B cell (primary cell): Measurements from ENCODE around the gene UBR2. TPM values are rescaled to one million over a fixed set of nuclear protein-coding genes. Genes with fewer than 3 reads are reported as not detected.

Experiments
- ATAC-seq: fragments of 200-7000 bp; cut with Tn5 transposase; one replicate; pipeline ENCODE4 v1.10.0; 2021; ENCODE audit warnings: low read depth, mild to moderate bottlenecking, moderate number of reproducible peaks, moderate library complexity
- CTCF ChIA-PET: fragments of 350-600 bp; sonication (Branson Sonifier 250); formaldehyde crosslinking; loops from one replicate; lab custom pipeline; 2021; ENCODE audit warnings: antibody characterized with exemption, inconsistent platforms; lab: Charles Lee
- POLR2A ChIA-PET: fragments of 350-600 bp; sonication (Branson Sonifier 250); formaldehyde crosslinking; loops from one replicate; lab custom pipeline; 2021; ENCODE audit warnings: antibody characterized with exemption; lab: Charles Lee
- DNase-seq: peaks from one replicate; pipeline ENCODE4 v3.0.0; 2013
- H2AFZ ChIP-seq: 2 replicates; pipeline ENCODE4 v1.6.1; 2012; ENCODE audit warnings: mild to moderate bottlenecking, low read depth, low read length; ENCODE audit not compliant: insufficient read depth, poor library complexity, severe bottlenecking
- H3K27ac ChIP-seq, 2 donors: 1 replicate in 1 of 2; 2 replicates in 1 of 2; pipeline ENCODE4 v1.5.1; 2012 to 2013; ENCODE audit warnings: low read length in 2 of 2, mild to moderate bottlenecking in 2 of 2, moderate library complexity in 1 of 2
- H3K27me3 ChIP-seq, 4 experiments: fragments of 200-600 bp in 1 of 4; sonication (generic) in 1 of 4; replicated peaks in 1 of 4; 1 replicate in 2 of 4; 2 replicates in 2 of 4; pipeline versions ENCODE4 v1.6.1 to v1.7.0; 2013 to 2016; ENCODE audit warnings: low read length in 3 of 4, mild to moderate bottlenecking in 2 of 4, mixed read lengths in 1 of 4, moderate library complexity in 1 of 4; ENCODE audit not compliant: insufficient read depth in 4 of 4, control insufficient read depth in 3 of 4; ENCODE audit errors: control extremely low read depth in 1 of 4
- H3K36me3 ChIP-seq, 2 experiments: replicated peaks in 1 of 2; 1 replicate in 1 of 2; 2 replicates in 1 of 2; pipeline versions ENCODE4 v1.6.1 to v1.7.1; 2013; ENCODE audit warnings: low read length in 1 of 2; ENCODE audit not compliant: insufficient read depth in 2 of 2, control insufficient read depth in 1 of 2; ENCODE audit errors: control extremely low read depth in 1 of 2, extremely low read depth in 1 of 2
- H3K4me1 ChIP-seq, 2 donors: fragments of 200-600 bp in 1 of 2; sonication (generic) in 1 of 2; 1 replicate in 1 of 2; 2 replicates in 1 of 2; pipeline versions ENCODE4 v1.5.1 to v1.6.1; 2013 to 2017; ENCODE audit warnings: low read length in 2 of 2; ENCODE audit not compliant: control insufficient read depth in 2 of 2, insufficient read depth in 2 of 2
- H3K4me2 ChIP-seq: replicated peaks from 2 replicates; pipeline ENCODE3; 2012; ENCODE audit warnings: mild to moderate bottlenecking, low read depth, low read length; ENCODE audit not compliant: poor library complexity, severe bottlenecking
- H3K4me3 ChIP-seq, 5 experiments: fragments of 200-600 bp in 1 of 5; sonication (generic) in 1 of 5; 1 replicate in 3 of 5; 2 replicates in 2 of 5; pipeline versions ENCODE4 v1.5.1 to v1.7.0; 2011 to 2016; ENCODE audit warnings: low read length in 4 of 5, mild to moderate bottlenecking in 4 of 5, low read depth in 2 of 5, control low read depth in 1 of 5, moderate library complexity in 1 of 5; ENCODE audit not compliant: insufficient read depth in 1 of 5; ENCODE audit errors: control extremely low read depth in 1 of 5, extremely low read depth in 1 of 5
- H3K79me2 ChIP-seq: fragments of 200-600 bp; sonication (generic); one replicate; pipeline ENCODE4 v1.6.0; 2016; ENCODE audit warnings: low read length; ENCODE audit not compliant: control insufficient read depth, insufficient read depth
- H3K9ac ChIP-seq: fragments of 200-600 bp; sonication (generic); 2 replicates; pipeline ENCODE4 v1.6.1; 2017; ENCODE audit warnings: mild to moderate bottlenecking, low read length, moderate library complexity
- H3K9me3 ChIP-seq, 3 donors: one replicate each; pipeline versions ENCODE4 v1.6.1 to v1.7.1; 2013; ENCODE audit warnings: low read length in 2 of 3; ENCODE audit not compliant: control insufficient read depth in 2 of 3, insufficient read depth in 1 of 3; ENCODE audit errors: control extremely low read depth in 1 of 3
- H4K20me1 ChIP-seq: 2 replicates; pipeline ENCODE4 v1.6.0; 2012; ENCODE audit warnings: mild to moderate bottlenecking, low read length; ENCODE audit not compliant: insufficient read depth, control insufficient read depth, poor library complexity, severe bottlenecking
- H3K27ac Mint-ChIP-seq: one replicate; pipeline ENCODE4 v1.8.0; 2021; ENCODE audit warnings: mixed read lengths
- H3K27me3 Mint-ChIP-seq: one replicate; pipeline ENCODE4 v1.8.0; 2021; ENCODE audit warnings: mixed read lengths
- H3K4me1 Mint-ChIP-seq: one replicate; pipeline ENCODE4 v1.8.0; 2021; ENCODE audit warnings: mixed read lengths
- H3K4me3 Mint-ChIP-seq: one replicate; pipeline ENCODE4 v1.8.0; 2021; ENCODE audit warnings: mixed read lengths
- H3K9me3 Mint-ChIP-seq: one replicate; pipeline ENCODE4 v1.8.0; 2022; ENCODE audit warnings: mixed read lengths; ENCODE audit not compliant: insufficient read depth
- CTCF ChIP-seq: fragments of 200-600 bp; IDR thresholded peaks from one replicate; pipeline ENCODE4 v1.8.0; 2022; ENCODE audit warnings: antibody characterized with exemption, mild to moderate bottlenecking
- EZH2 ChIP-seq: IDR thresholded peaks from 2 replicates; pipeline ENCODE4 v1.6.1; 2012; ENCODE audit warnings: borderline replicate concordance, low read depth, mild to moderate bottlenecking, moderate library complexity, low read length; ENCODE audit not compliant: insufficient read depth, poor library complexity, severe bottlenecking
- WGBS: methylation state at CpG from one replicate; pipeline ENCODE4 v1.1.5; 2013; ENCODE audit warnings: missing lambda C conversion rate; ENCODE audit not compliant: insufficient coverage; 5-methylcytosine and 5-hydroxymethylcytosine counted together
- intact Hi-C: fragments of 100-400 bp; cut with micrococcal nuclease; formaldehyde crosslinking; loops from one replicate; pipeline ENCODE4 v1.10.0; 2022
- polyA plus RNA-seq: library from polyadenylated mRNA; depleted of rRNA; stranded (reverse); fragments of >200 nt; gene quantifications from 2 replicates; pipeline ENCODE4 v1.2.3, GENCODE V29; 2012
- total RNA-seq, 2 donors: library from RNA; stranded (reverse); fragments of 120-200 nt in 1 of 2; gene quantifications; 1 replicate in 1 of 2; 2 replicates in 1 of 2; pipeline versions ENCODE4 v1.2.3 to v1.2.4, GENCODE V29; 2013 to 2022

The UBR2 gene
- total and polyA plus RNA-seq, 2 donors (not counting 1 experiment from before 2014, with no cell fraction given) = 9.7 to 56.2 TPM

GRCh38 chr6:42690151-42690702, 126.4 kb downstream of the UBR2 start:
- TF ChIP-seq CTCF = no peak
- no peak for TF ChIP-seq EZH2
- no peaks in the 10 kb centered on the region for H3K27me3 ChIP-seq
- ChIA-PET CTCF (interaction anchor here (1.2 to 1.4 kb wide), 2 partner anchors 29 to 37 kb away, joined by 3 read pairs; no protein-coding TSS in a partner anchor), POLR2A (no interaction called here)
- Mint-ChIP-seq H3K9me3 (no peaks in the 10 kb centered on the region), H3K4me3 (no peak overlapping the region), H3K4me1 (peaks cover 10% of the 10 kb centered on the region), H3K27me3 (no peaks in the 10 kb centered on the region), H3K27ac (peak overlapping the region; percentile 64)
- H2AFZ ChIP-seq = no peak overlapping the region
- WGBS = 98% methylated on average over 4 of the region's 5 CpGs
- no peak overlapping the region for H3K9ac ChIP-seq
- DNase-seq (no peak), ATAC-seq (no peak)
- H3K27ac ChIP-seq = no peak overlapping the region
- peaks cover 0 to 4% (median 0%) of the 10 kb centered on the region in 3 donors for H3K9me3 ChIP-seq
- peaks cover 6 to 8% of the 10 kb centered on the region in 2 donors for H3K4me1 ChIP-seq
- H4K20me1 ChIP-seq = no peaks in the 10 kb centered on the region
- peaks cover 12 to 70% of the 10 kb centered on the region in 2 experiments for H3K36me3 ChIP-seq
- H3K79me2 ChIP-seq = no peaks in the 10 kb centered on the region
- intact Hi-C loops = no loop called here
- H3K4me2 ChIP-seq = no peak overlapping the region
- H3K4me3 ChIP-seq = no peak overlapping the region

- peak overlapping the region in 1 of 2 donors; percentile 13 for H3K27ac ChIP-seq
- Mint-ChIP-seq H3K4me1 (peaks cover 10% of the 10 kb centered on the region), H3K27ac (peak overlapping the region; percentile 3), H3K9me3 (no peaks in the 10 kb centered on the region), H3K4me3 (no peak overlapping the region), H3K27me3 (no peaks in the 10 kb centered on the region)
- peaks cover 6 to 8% of the 10 kb centered on the region in 2 donors for H3K4me1 ChIP-seq
- no peak overlapping the region for H2AFZ ChIP-seq
- H3K9me3 ChIP-seq = peaks cover 0 to 4% (median 0%) of the 10 kb centered on the region in 3 donors
- no peaks in the 10 kb centered on the region for H4K20me1 ChIP-seq
- ATAC-seq (no peak), DNase-seq (no peak)
- intact Hi-C loops = no loop called here
- no peak overlapping the region for H3K4me2 ChIP-seq
- H3K79me2 ChIP-seq = no peaks in the 10 kb centered on the region
- H3K27me3 ChIP-seq = no peaks in the 10 kb centered on the region
- no peak overlapping the region for H3K4me3 ChIP-seq
- POLR2A ChIA-PET = interaction anchor here (0.6 kb wide), 1 partner anchor 127 kb away, joined by 3 read pairs; the partner anchor contains the start of gene UBR2
- TF ChIP-seq CTCF (no peak), EZH2 (no peak)
- CTCF ChIA-PET = interaction anchor here (1.2 to 1.5 kb wide), 3 partner anchors 29 to 177 kb away, joined by 3 read pairs; no protein-coding TSS in a partner anchor
- no peak overlapping the region for H3K9ac ChIP-seq
- 83% methylated on average over 2 of the region's 2 CpGs for WGBS
- H3K36me3 ChIP-seq = peaks cover 12 to 64% of the 10 kb centered on the region in 2 experiments
These were observed 127.0 kb downstream of the UBR2 start for GRCh38 chr6:42690872-42691271.
